ENCODE data around the gene NACAD.
"Not testable (repeated sequence)": the region's sequence is repeated elsewhere in the genome, so short reads cannot be mapped to it uniquely, and the experiment has no call there.

The NACAD gene

GRCh38 chr7:45053401-45053800 is 35.4 kb downstream of the NACAD start:
- DNase-seq, result no peak

- DNase-seq, result no peak
Observed at GRCh38 chr7:45052011-45052410, 36.8 kb downstream of the NACAD start.

- DNase-seq, result no peak
Observed at GRCh38 chr7:45050198-45050597, 38.6 kb downstream of the NACAD start.

GRCh38 chr7:45048748-45049147 is 40.0 kb downstream of the NACAD start:
- no peak for DNase-seq

- DNase-seq, result no peak
Observed at GRCh38 chr7:45044338-45044737, 44.4 kb downstream of the NACAD start.

- DNase-seq, result no peak
Observed at GRCh38 chr7:45039106-45039505, 49.7 kb downstream of the NACAD start.

GRCh38 chr7:45037876-45038275 is 50.9 kb downstream of the NACAD start:
- no peak for DNase-seq

GRCh38 chr7:45036796-45037195 is 52.0 kb downstream of the NACAD start:
- DNase-seq, result no peak

GRCh38 chr7:45036317-45036716 is 52.5 kb downstream of the NACAD start:
- no peak for DNase-seq

- DNase-seq, result no peak
Observed at GRCh38 chr7:45035893-45036292, 52.9 kb downstream of the NACAD start.

GRCh38 chr7:45035371-45035770 is 53.4 kb downstream of the NACAD start:
- no peak for DNase-seq

- DNase-seq, result not testable (repeated sequence)
Observed at GRCh38 chr7:45034710-45035109, 54.1 kb downstream of the NACAD start.

- DNase-seq, result no peak
Observed at GRCh38 chr7:45033931-45034290, 54.9 kb downstream of the NACAD start.

GRCh38 chr7:45033261-45033930 is 55.4 kb downstream of the NACAD start:
- DNase-seq, result no peak

- no peak for DNase-seq
Observed at GRCh38 chr7:45032421-45032820, 56.3 kb downstream of the NACAD start.

- no peak for DNase-seq
Observed at GRCh38 chr7:45031829-45032228, 56.9 kb downstream of the NACAD start.
